Measurements from ENCODE around the gene NCOA5. TPM values are rescaled to one million over a fixed set of nuclear protein-coding genes. Genes with fewer than 3 reads are reported as not detected.

NCOA5 gene
- total RNA-seq, 2 experiments from 2014 or later = 9.7 to 10.5 TPM

DNA sequence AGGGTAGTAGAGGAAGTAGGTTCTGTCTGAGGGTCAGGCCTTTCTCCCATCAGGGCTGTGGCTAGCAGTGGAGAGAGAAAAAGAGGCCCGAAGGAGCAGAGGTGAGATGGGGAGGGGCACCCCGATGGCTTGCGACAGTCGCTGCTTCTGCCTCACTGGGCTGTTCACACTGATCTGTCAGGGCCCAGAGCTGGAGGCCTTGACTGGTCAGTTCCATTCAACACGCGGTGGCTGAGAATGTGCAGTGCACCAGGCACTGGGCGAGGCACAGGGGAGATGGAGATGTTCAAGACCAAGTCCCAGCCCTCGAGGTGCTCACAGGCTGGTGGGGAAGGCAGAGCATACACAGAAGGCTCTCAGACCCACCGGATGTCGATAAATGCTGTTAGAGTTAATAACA lies 39.3 kb downstream of the NCOA5 start:
- Histone ChIP-seq H3K4me1 (ENCODE audit: insufficient read depth, low read length) (no peaks in the 10 kb centered on the region), H3K36me3 (ENCODE audit: insufficient read depth, low read length) (no peaks in the 10 kb centered on the region), H3K9me3 (ENCODE audit: control insufficient read depth in 1 of 2, insufficient read depth in 1 of 2, low read length in 2 of 2) (peaks cover 0 to 5% of the 10 kb centered on the region in 2 experiments), H3K27ac (ENCODE audit: low read depth in 1 of 2, low read length in 2 of 2) (no peak overlapping the region), H3K27me3 (ENCODE audit: control insufficient read depth in 1 of 2, insufficient read depth in 2 of 2, low read length in 2 of 2) (peaks cover 5 to 12% of the 10 kb centered on the region in 2 experiments), H3K4me3 (ENCODE audit: low read length) (no peak overlapping the region)
- TF ChIP-seq, protein P1, sequence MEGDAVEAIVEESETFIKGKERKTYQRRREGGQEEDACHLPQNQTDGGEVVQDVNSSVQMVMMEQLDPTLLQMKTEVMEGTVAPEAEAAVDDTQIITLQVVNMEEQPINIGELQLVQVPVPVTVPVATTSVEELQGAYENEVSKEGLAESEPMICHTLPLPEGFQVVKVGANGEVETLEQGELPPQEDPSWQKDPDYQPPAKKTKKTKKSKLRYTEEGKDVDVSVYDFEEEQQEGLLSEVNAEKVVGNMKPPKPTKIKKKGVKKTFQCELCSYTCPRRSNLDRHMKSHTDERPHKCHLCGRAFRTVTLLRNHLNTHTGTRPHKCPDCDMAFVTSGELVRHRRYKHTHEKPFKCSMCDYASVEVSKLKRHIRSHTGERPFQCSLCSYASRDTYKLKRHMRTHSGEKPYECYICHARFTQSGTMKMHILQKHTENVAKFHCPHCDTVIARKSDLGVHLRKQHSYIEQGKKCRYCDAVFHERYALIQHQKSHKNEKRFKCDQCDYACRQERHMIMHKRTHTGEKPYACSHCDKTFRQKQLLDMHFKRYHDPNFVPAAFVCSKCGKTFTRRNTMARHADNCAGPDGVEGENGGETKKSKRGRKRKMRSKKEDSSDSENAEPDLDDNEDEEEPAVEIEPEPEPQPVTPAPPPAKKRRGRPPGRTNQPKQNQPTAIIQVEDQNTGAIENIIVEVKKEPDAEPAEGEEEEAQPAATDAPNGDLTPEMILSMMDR (IDR thresholded peaks at IDR 0.05) = no peak
- CTCF ChIA-PET = no interaction called here
- intact Hi-C loops (cut with DNase I, micrococcal nuclease) = no loop called here
- no peak overlapping the region for H3K27ac Mint-ChIP-seq
- POLR2A ChIA-PET = no interaction called here
- ATAC-seq (ENCODE audit: poor library complexity) = no peak
- no peak overlapping the region for H3K4me3 Mint-ChIP-seq
- no peaks in the 10 kb centered on the region for H3K36me3 Mint-ChIP-seq (ENCODE audit: low read depth)
- H3K4me1 Mint-ChIP-seq (ENCODE audit: low read depth) = no peaks in the 10 kb centered on the region
- no peak for DNase-seq
- no peaks in the 10 kb centered on the region for H3K9me3 Mint-ChIP-seq
- H3K27me3 Mint-ChIP-seq = peaks cover 29% of the 10 kb centered on the region

GRCh38 chr20:46049815-46050214 lies 39.9 kb downstream of the NCOA5 start:
- ChIA-PET POLR2A (no interaction called here), CTCF (no interaction called here)
- no peak overlapping the region for H3K27ac Mint-ChIP-seq
- TF ChIP-seq, protein P1 (IDR thresholded peaks at IDR 0.05) = no peak
- intact Hi-C loops (cut with DNase I, micrococcal nuclease) = no loop called here
- no peak for DNase-seq
- no peaks in the 10 kb centered on the region for H3K36me3 Mint-ChIP-seq (ENCODE audit: low read depth)
- no peaks in the 10 kb centered on the region for H3K36me3 ChIP-seq (ENCODE audit: insufficient read depth, low read length)
- ATAC-seq (ENCODE audit: poor library complexity) = no peak
- no peak overlapping the region for H3K27ac ChIP-seq (ENCODE audit: low read depth in 1 of 2, low read length in 2 of 2)
- peaks cover 0 to 5% of the 10 kb centered on the region in 2 experiments for H3K9me3 ChIP-seq (ENCODE audit: control insufficient read depth in 1 of 2, insufficient read depth in 1 of 2, low read length in 2 of 2)
- no peak overlapping the region for H3K4me3 Mint-ChIP-seq
- H3K4me1 ChIP-seq (ENCODE audit: insufficient read depth, low read length) = no peaks in the 10 kb centered on the region
- H3K4me1 Mint-ChIP-seq (ENCODE audit: low read depth) = no peaks in the 10 kb centered on the region
- peaks cover 5 to 15% of the 10 kb centered on the region in 2 experiments for H3K27me3 ChIP-seq (ENCODE audit: control insufficient read depth in 1 of 2, insufficient read depth in 2 of 2, low read length in 2 of 2)
- peaks cover 24% of the 10 kb centered on the region for H3K27me3 Mint-ChIP-seq
- H3K4me3 ChIP-seq (ENCODE audit: low read length) = no peak overlapping the region
- no peaks in the 10 kb centered on the region for H3K9me3 Mint-ChIP-seq

DNA sequence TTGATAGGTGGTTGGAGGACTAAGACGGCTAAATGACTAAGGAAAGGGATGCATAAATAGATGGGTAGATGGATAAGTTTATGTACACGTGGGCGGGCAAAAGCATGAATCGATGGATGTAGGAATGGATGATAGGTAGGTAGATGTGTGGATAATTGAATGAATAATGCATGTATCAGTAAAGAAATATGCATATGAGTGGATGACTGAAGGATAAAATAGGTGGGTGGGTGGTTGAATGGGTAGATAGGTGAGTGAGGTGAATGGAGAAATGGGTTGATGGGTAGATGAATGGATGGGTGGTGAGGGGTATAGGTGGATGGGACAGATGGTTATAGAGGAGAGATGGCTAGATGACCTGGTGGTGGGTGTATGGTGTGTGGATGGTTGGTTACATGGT lies 40.6 kb downstream of the NCOA5 start:
- Mint-ChIP-seq H3K36me3 (ENCODE audit: low read depth) (no peaks in the 10 kb centered on the region), H3K4me1 (ENCODE audit: low read depth) (no peaks in the 10 kb centered on the region), H3K4me3 (no peak overlapping the region), H3K27ac (no peak overlapping the region), H3K27me3 (peaks cover 28% of the 10 kb centered on the region), H3K9me3 (no peaks in the 10 kb centered on the region)
- TF ChIP-seq, protein P1 (IDR thresholded peaks at IDR 0.05) = no peak
- Histone ChIP-seq H3K9me3 (ENCODE audit: control insufficient read depth in 1 of 2, insufficient read depth in 1 of 2, low read length in 2 of 2) (peaks cover 0 to 5% of the 10 kb centered on the region in 2 experiments), H3K36me3 (ENCODE audit: insufficient read depth, low read length) (no peaks in the 10 kb centered on the region), H3K27ac (ENCODE audit: low read depth in 1 of 2, low read length in 2 of 2) (no peak overlapping the region), H3K27me3 (ENCODE audit: control insufficient read depth in 1 of 2, insufficient read depth in 2 of 2, low read length in 2 of 2) (peaks cover 5 to 15% of the 10 kb centered on the region in 2 experiments), H3K4me1 (ENCODE audit: insufficient read depth, low read length) (no peaks in the 10 kb centered on the region), H3K4me3 (ENCODE audit: low read length) (no peak overlapping the region)
- CTCF ChIA-PET = no interaction called here
- ATAC-seq (ENCODE audit: poor library complexity) (no peak), DNase-seq (no peak)
- intact Hi-C loops (cut with DNase I, micrococcal nuclease) = no loop called here
- POLR2A ChIA-PET = no interaction called here
